Naive thymus-derived CD8-positive, alpha-beta T cell (primary cell): ENCODE data around the gene EXOSC1. TPM values are rescaled to one million over a fixed set of nuclear protein-coding genes. Genes with fewer than 3 reads are reported as not detected.
"Not testable (repeated sequence)": the region's sequence is repeated elsewhere in the genome, so short reads cannot be mapped to it uniquely, and the experiment has no call there.

ENCODE experiments used
- ATAC-seq, 2 donors: fragments of 150-1000 bp; cut with Tn5 transposase in 1 of 2; sonication (Bioruptor Pico), chemical (Tn5 transposase) in 1 of 2; 1 replicate in 1 of 2; 2 replicates in 1 of 2; pipeline ENCODE4 v1.10.0; 2021; ENCODE audit warnings: mild to moderate bottlenecking in 2 of 2, moderate library complexity in 2 of 2
- POLR2A ChIA-PET: fragments of 350-600 bp; sonication (Branson Sonifier 250); formaldehyde crosslinking; loops from one replicate; lab custom pipeline; 2021; ENCODE audit warnings: antibody characterized with exemption; lab: Charles Lee
- DNase-seq, 10 donors: peaks; one replicate each; pipeline versions ENCODE4 v3.0.0 to v3.0.0-alpha.2; 2020 to 2022
- H3K27ac Mint-ChIP-seq, 10 donors: one replicate each; pipeline ENCODE4 v1.8.0; 2020 to 2022; ENCODE audit warnings: mild to moderate bottlenecking in 10 of 10, mixed read lengths in 10 of 10, moderate library complexity in 4 of 10, inconsistent platforms in 1 of 10
- H3K27me3 Mint-ChIP-seq, 5 donors: one replicate each; pipeline ENCODE4 v1.8.0; 2021 to 2022; ENCODE audit warnings: mixed read lengths in 5 of 5
- H3K36me3 Mint-ChIP-seq, 3 donors: one replicate each; pipeline ENCODE4 v1.8.0; 2020 to 2022; ENCODE audit warnings: mixed read lengths in 3 of 3, mild to moderate bottlenecking in 2 of 3, inconsistent platforms in 1 of 3
- H3K4me1 Mint-ChIP-seq, 4 donors: one replicate each; pipeline ENCODE4 v1.8.0; 2021 to 2022; ENCODE audit warnings: mixed read lengths in 4 of 4
- H3K4me3 Mint-ChIP-seq, 10 donors: one replicate each; pipeline ENCODE4 v1.8.0; 2020 to 2022; ENCODE audit warnings: mild to moderate bottlenecking in 10 of 10, mixed read lengths in 10 of 10, moderate library complexity in 6 of 10, inconsistent platforms in 1 of 10
- H3K9me3 Mint-ChIP-seq, 9 donors: one replicate each; pipeline ENCODE4 v1.8.0; 2020 to 2022; ENCODE audit warnings: mixed read lengths in 9 of 9, mild to moderate bottlenecking in 3 of 9, inconsistent platforms in 1 of 9, moderate library complexity in 1 of 9
- polyA plus RNA-seq, 3 donors: library from polyadenylated mRNA; unstranded; fragments of 300-500 nt; fragmentation: Illumina TruSeq; gene quantifications; one replicate each; pipeline ENCODE4 v1.2.3, GENCODE V29; 2021
- total RNA-seq, 8 experiments: library from RNA in 2 of 8; stranded (reverse) in 2 of 8; gene quantifications; one replicate each; pipeline ENCODE4 v1.2.3 and lab custom pipeline; 2021 to 2026

The EXOSC1 gene
- total and polyA plus RNA-seq, 5 experiments from 2014 or later, result 46.9 to 87.0 (median 67.4) TPM

DNA sequence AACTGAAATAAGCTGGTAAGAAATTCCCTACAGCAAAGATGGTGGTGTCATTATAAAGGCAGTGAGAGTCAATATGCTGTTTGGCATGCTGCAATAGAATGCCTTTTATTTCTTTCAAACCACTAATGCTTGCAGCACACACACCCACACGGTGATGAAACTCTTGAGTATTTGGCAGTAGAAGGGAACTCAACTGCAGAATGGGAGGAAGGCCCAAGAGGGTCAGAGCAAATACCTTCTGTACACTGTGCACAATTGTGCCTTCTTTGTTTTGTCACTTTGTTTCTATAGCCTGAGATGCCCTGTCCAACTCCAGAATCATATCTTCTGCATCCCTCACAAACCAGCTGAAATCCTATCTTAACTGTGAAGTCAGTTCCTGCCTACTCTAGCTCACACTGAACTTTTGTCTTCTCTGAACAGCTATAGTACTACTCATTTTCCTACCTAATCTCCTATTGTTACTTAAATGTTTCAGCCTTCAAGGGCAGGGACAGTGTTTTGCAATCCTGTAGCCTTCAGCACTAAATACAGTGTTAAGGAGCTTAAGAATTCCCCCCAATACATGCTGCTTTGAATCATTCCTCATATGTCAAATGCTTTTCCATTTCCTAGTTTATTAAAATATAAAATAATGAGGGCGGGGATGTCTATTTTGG, 30.3 kb upstream of the EXOSC1 start:
- Mint-ChIP-seq H3K4me3 (no peak overlapping the region), H3K27me3 (no peaks in the 10 kb centered on the region), H3K4me1 (peaks cover 3 to 13% (median 6%) of the 10 kb centered on the region in 4 donors), H3K27ac (peak overlapping the region in 3 of 10 donors; percentile 3 to 24 (median 21)), H3K36me3 (peaks cover 18 to 93% (median 33%) of the 10 kb centered on the region in 3 donors), H3K9me3 (peaks cover 0 to 2% (median 0%) of the 10 kb centered on the region in 9 donors)
- DNase-seq, result no peak
- no peak for ATAC-seq
- POLR2A ChIA-PET, result interaction anchor here (0.6 kb wide), 1 partner anchor 1796 kb away, joined by 4 read pairs; no protein-coding TSS in a partner anchor

DNA sequence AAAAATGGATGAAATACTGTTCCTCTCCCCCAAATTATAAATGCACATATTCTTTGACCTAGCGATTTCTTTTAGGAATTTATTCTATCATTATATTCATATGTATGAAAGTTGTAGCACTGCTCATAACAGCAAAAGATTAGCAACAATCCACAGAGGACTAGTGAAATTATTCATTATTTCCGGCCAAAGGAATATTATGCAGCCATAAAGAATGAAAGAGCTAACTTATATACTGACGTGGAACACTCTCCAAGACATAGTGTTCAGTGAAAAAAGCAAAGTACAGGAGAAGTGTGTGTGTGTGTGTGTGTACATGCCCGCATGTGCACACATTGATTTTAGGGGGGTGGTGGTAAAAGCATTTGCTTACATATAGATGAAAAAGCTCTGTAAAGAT, 29.1 kb upstream of the EXOSC1 start:
- H3K36me3 Mint-ChIP-seq, result peaks cover 18 to 89% (median 32%) of the 10 kb centered on the region in 3 donors
- H3K27me3 Mint-ChIP-seq, result no peaks in the 10 kb centered on the region
- DNase-seq (no peak), ATAC-seq (no peak)
- H3K4me3 Mint-ChIP-seq, result no peak overlapping the region
- H3K4me1 Mint-ChIP-seq, result peaks cover 3 to 13% (median 6%) of the 10 kb centered on the region in 4 donors
- POLR2A ChIA-PET, result no interaction called here
- H3K9me3 Mint-ChIP-seq, result peaks cover 0 to 2% (median 0%) of the 10 kb centered on the region in 9 donors
- peak overlapping the region in 2 of 10 donors; percentile 9 for H3K27ac Mint-ChIP-seq

DNA sequence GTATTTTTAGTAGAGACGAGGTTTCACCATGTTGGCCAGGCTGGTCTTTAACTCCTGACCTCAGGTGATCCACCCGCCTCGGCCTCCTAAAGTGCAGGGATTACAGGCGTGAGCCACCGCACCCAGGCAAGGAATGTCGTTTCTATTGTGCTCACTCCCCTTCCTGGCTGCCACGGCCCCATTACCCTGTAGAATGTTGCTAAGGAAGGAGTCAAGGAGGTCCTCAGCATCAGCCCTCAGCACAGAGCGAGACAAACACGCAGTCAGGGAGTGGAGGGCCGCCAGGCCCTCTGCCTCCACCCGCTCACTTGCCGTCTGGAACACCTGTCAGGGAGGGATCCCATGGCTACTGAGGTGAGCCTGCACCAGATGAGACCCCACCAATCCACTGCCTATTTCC, 23.0 kb upstream of the EXOSC1 start:
- POLR2A ChIA-PET, result not testable (repeated sequence)

DNA sequence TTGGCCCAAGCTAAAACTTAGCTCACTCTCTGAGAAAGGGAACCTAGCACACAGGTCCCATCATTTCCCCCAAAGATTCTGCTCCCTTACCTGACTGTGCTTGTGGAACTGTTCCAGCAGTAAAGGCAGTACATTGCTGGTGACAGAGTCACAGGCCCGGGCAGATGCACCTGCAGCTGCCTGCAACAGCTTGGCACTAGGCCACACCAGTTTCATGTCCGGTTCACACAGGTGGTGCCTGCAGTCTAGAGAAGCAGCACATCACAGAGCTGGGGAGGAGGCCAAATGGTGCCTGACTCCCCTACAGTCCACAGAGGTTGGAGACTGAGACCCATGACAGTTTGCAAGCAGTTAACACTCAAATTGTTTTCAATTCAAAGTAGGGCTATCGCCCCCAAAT, 22.4 kb upstream of the EXOSC1 start:
- H3K9me3 Mint-ChIP-seq, result no peaks in the 10 kb centered on the region
- ATAC-seq (no peak), DNase-seq (no peak)
- peak overlapping the region in 3 of 10 donors; percentile 15 to 52 (median 32) for H3K27ac Mint-ChIP-seq
- no peak overlapping the region for H3K4me3 Mint-ChIP-seq
- POLR2A ChIA-PET, result interaction anchor here (0.6 to 1.6 kb wide), 2 partner anchors 12 kb away, joined by 3 to 5 read pairs; no protein-coding TSS in a partner anchor
- peaks cover 0 to 6% (median 1%) of the 10 kb centered on the region in 4 donors for H3K4me1 Mint-ChIP-seq
- peaks cover 0 to 83% (median 9%) of the 10 kb centered on the region in 3 donors for H3K36me3 Mint-ChIP-seq
- H3K27me3 Mint-ChIP-seq, result no peaks in the 10 kb centered on the region

More for the DNA sequence above, 23.0 kb upstream of the EXOSC1 start:
- Mint-ChIP-seq H3K27ac (peak overlapping the region in 3 of 10 donors; percentile 25 to 86 (median 52)), H3K36me3 (peaks cover 0 to 83% (median 7%) of the 10 kb centered on the region in 3 donors)
- not testable (repeated sequence) for ATAC-seq, H3K9me3 Mint-ChIP-seq, H3K27me3 Mint-ChIP-seq, H3K4me3 Mint-ChIP-seq, H3K4me1 Mint-ChIP-seq, DNase-seq

DNA sequence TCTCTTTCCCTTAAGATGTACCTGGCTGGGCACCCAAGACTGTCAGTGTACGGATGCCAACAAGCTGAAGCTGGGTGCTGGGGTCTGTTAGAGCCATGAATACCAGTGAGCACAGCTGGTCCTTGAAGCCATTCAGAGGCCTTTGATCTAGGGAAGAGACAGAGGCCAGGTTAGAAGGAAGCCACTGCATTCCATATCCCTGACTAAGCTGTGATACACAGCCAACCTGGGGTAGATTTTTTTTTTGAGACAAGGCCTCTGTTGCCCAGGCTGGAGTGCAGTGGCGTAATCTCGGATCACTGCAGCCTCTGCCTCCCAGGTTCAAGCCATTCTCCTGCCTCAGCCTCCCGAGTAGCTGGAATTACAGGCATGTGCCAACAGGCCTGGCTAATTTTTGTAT, 20.9 kb upstream of the EXOSC1 start:
- peaks cover 0 to 81% (median 11%) of the 10 kb centered on the region in 3 donors for H3K36me3 Mint-ChIP-seq
- ATAC-seq, result no peak
- H3K27ac Mint-ChIP-seq, result peak overlapping the region in 3 of 10 donors; percentile 4 to 27 (median 9)
- POLR2A ChIA-PET, result interaction anchor here (0.6 to 1.6 kb wide), 2 partner anchors 10 to 37 kb away, joined by 5 read pairs; no protein-coding TSS in a partner anchor
- peaks cover 0 to 6% (median under 1%) of the 10 kb centered on the region in 4 donors for H3K4me1 Mint-ChIP-seq
- H3K9me3 Mint-ChIP-seq, result no peaks in the 10 kb centered on the region
- H3K4me3 Mint-ChIP-seq, result no peak overlapping the region
- DNase-seq, result no peak
- H3K27me3 Mint-ChIP-seq, result no peaks in the 10 kb centered on the region

DNA sequence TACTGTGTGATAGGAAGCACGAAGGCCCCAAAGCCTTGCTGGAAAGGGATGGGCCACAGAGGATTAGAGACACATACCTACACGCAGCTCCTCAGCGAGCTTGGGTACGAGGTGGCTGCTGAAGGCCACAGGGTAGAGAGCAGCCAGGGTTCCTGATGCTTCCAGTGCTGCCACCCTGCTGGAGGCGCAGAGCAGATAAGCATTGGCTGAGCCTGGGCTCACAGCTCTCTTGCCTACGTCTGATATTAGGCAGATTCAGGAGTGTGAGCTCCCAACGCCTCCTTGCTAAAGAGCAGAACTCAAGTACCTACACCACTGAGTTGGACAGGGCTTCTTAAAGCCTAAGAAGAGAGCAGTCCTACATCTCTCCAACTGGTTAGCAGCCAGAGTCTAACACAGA, 20.2 kb upstream of the EXOSC1 start:
- Mint-ChIP-seq H3K36me3 (peaks cover 0 to 86% (median 11%) of the 10 kb centered on the region in 3 donors), H3K27ac (peak overlapping the region in 3 of 10 donors; percentile 4 to 66 (median 41)), H3K9me3 (no peaks in the 10 kb centered on the region), H3K4me3 (no peak overlapping the region), H3K27me3 (no peaks in the 10 kb centered on the region), H3K4me1 (peaks cover 0 to 6% (median 0%) of the 10 kb centered on the region in 4 donors)
- ATAC-seq (no peak), DNase-seq (no peak)
- POLR2A ChIA-PET, result no interaction called here

DNA sequence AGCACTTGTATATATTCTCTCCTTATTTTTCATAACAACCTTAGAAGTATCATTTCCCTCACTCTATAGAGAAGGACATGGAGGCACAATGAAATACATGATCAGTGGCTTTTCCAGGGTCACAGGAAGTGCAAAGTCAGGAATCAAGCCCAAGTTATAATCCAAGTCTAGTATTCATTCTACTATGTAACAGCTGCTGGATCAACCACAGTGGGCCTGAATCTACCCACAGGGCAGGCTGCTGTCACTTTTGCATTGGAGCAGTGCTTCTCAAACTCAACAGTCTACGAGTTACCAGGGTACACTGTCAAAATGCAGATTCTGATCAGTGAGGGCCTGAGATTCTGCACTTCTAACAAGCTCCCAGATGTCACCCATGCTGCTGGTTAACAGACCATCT, 18.4 kb upstream of the EXOSC1 start:
- DNase-seq, result no peak
- Mint-ChIP-seq H3K27ac (peak overlapping the region in 6 of 10 donors; percentile 0 to 72 (median 11)), H3K4me1 (peaks cover 0 to 6% (median 0%) of the 10 kb centered on the region in 4 donors), H3K36me3 (peaks cover 0 to 91% (median 18%) of the 10 kb centered on the region in 3 donors), H3K4me3 (no peak overlapping the region), H3K27me3 (no peaks in the 10 kb centered on the region), H3K9me3 (no peaks in the 10 kb centered on the region)
- no peak for ATAC-seq
- POLR2A ChIA-PET, result interaction anchor here (0.7 kb wide), 1 partner anchor 698 kb away, joined by 3 read pairs; no protein-coding TSS in a partner anchor

DNA sequence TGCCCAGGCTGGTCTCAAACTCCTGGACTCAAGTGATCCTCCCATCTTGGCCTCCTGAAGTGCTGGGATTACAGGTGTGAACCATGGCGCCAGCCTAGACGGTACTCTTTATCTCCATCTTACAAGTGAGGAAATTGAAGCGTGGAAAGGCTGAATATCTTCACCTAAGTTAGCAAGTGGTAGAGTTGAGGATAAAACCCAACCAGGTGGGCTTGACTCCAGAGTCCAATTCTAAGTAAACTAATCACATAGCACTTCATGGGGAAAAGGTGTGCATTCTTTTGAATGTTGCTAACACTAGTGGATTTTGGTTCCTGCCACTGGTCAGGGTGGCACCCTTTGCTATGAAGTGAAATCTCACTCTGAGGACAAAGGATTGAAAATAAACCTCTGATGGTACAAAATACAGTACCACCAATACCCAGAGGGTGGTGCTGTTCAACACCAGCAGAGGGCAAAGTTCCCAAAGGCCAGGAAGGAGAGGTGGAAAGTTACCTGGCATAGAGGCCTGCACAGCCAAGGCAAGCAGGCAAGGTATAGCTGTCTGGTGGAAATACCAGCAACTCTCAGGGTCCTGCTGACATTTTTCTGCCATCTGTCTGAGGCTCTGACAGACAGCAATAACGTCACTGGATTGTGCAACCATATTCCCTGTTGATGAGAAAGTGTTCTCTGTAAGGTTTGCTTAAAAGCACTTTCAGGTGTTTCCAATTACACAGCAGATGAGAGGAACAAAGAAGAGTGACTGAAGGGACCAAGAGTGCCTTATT, 17.7 kb upstream of the EXOSC1 start:
- Mint-ChIP-seq H3K9me3 (no peaks in the 10 kb centered on the region), H3K27me3 (no peaks in the 10 kb centered on the region), H3K4me1 (peaks cover 0 to 6% (median 0%) of the 10 kb centered on the region in 4 donors), H3K4me3 (no peak overlapping the region), H3K27ac (peak overlapping the region in 8 of 10 donors; percentile 0 to 72 (median 28)), H3K36me3 (peaks cover 0 to 91% (median 24%) of the 10 kb centered on the region in 3 donors)
- peak in 8 of 10 donors; percentile 13 to 50 (median 34) for DNase-seq
- POLR2A ChIA-PET, result no interaction called here
- ATAC-seq, result peak; percentile 68 to 71

DNA sequence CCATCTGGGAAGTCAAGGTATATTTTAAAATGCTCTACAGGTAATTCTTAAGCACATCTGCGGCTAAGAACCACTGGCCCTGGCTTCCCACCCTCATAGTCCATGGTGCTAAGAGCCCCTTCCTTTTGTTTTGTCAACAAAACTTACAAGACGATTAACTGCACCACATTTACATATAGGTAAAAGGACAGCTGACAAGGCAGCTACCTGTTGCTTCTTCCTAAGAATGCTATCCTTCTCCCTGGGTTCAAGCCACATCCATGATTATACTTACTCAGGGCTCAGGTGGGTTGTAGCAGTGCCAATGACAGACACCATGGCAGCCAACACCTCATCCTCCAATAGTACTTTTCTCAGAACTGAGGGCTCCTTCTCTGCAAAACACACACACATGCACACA, 16.5 kb upstream of the EXOSC1 start:
- POLR2A ChIA-PET, result no interaction called here
- H3K4me1 Mint-ChIP-seq, result peaks cover 0 to 6% (median 0%) of the 10 kb centered on the region in 4 donors
- H3K27me3 Mint-ChIP-seq, result no peaks in the 10 kb centered on the region
- no peak overlapping the region for H3K4me3 Mint-ChIP-seq
- no peak for ATAC-seq
- DNase-seq, result no peak
- peak overlapping the region in 2 of 10 donors; percentile 5 to 25 for H3K27ac Mint-ChIP-seq
- no peaks in the 10 kb centered on the region for H3K9me3 Mint-ChIP-seq
- peaks cover 0 to 93% (median 29%) of the 10 kb centered on the region in 3 donors for H3K36me3 Mint-ChIP-seq

DNA sequence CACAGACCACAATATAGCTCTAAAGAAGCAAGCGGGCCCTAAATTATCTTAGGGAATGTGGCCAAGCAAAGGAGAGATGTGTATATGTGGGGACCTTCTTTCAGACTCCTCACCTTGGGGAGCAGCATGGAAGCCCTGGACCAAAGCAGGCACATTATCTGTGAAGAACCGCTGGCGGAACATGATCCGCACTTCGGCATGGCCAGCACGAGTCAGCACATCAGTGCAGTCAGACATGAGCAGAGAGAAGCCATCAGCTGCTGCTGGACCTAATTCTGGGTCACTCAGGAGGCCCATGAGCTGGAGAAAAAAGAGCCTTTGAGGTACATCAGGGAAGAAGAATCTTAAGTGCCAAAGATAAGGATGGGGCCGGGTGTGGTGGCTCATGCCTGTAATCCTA, 14.1 kb upstream of the EXOSC1 start:
- ATAC-seq (no peak), DNase-seq (no peak)
- H3K4me1 Mint-ChIP-seq, result peaks cover 0 to 6% (median 3%) of the 10 kb centered on the region in 4 donors
- POLR2A ChIA-PET, result interaction anchor here (1.7 kb wide), 1 partner anchor 39 kb away, joined by 3 read pairs; the partner anchor contains the start of genes MMS19 and UBTD1
- H3K27ac Mint-ChIP-seq, result peak overlapping the region in 5 of 10 donors; percentile 18 to 89 (median 69)
- H3K36me3 Mint-ChIP-seq, result peaks cover 0 to 93% (median 28%) of the 10 kb centered on the region in 3 donors
- no peaks in the 10 kb centered on the region for H3K27me3 Mint-ChIP-seq
- H3K4me3 Mint-ChIP-seq, result no peak overlapping the region
- no peaks in the 10 kb centered on the region for H3K9me3 Mint-ChIP-seq

DNA sequence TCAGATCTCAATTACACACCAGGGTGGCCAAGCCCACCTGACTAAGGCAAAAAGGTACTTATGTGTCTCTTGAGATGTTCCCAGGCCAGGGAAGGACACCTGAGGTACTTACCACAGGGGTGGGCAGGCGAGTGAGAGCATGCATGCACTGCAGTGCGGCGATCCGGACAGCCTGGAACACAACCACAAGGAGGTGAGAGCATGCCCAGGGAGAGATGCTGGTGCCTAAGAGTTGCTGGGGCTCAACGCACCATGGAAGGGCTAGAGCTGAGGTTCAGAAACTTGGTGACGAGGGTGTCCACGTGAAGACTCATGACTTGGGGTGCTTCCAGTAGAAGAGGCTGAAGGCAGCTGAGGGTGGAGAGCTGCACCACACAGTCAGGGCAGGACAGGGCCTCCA, 13.3 kb upstream of the EXOSC1 start:
- no peaks in the 10 kb centered on the region for H3K9me3 Mint-ChIP-seq
- H3K36me3 Mint-ChIP-seq, result peaks cover 0 to 86% (median 28%) of the 10 kb centered on the region in 3 donors
- H3K4me1 Mint-ChIP-seq, result peaks cover 6 to 15% (median 9%) of the 10 kb centered on the region in 4 donors
- H3K27ac Mint-ChIP-seq, result peak overlapping the region in 5 of 10 donors; percentile 9 to 89 (median 69)
- H3K27me3 Mint-ChIP-seq, result no peaks in the 10 kb centered on the region
- no peak overlapping the region for H3K4me3 Mint-ChIP-seq
- POLR2A ChIA-PET, result interaction anchor here (1.7 kb wide), 1 partner anchor 39 kb away, joined by 3 read pairs; the partner anchor contains the start of genes MMS19 and UBTD1
- DNase-seq (no peak), ATAC-seq (no peak)

DNA sequence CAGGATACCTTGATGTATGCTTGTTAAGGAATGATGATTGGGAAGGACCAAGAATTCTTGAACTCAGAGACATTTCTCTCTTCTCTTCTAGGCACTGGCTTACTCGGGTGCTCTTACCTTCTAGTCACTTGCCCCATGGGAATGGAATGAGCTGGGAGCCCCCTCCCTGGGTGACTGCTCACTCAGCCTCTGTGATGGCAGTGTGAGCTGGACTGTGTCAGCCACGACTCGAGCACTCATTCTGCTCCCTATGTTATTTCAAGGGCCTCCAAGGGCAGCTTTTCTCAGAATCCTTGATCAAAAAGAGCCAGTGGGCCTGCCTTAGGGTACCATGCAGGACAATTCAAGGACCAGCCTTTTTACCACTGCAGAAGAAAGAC, 10.9 kb upstream of the EXOSC1 start:
- Mint-ChIP-seq H3K27me3 (no peaks in the 10 kb centered on the region), H3K36me3 (peaks cover 0 to 81% (median 23%) of the 10 kb centered on the region in 3 donors), H3K9me3 (no peaks in the 10 kb centered on the region), H3K4me3 (no peak overlapping the region), H3K27ac (peak overlapping the region in 6 of 10 donors; percentile 28 to 99 (median 70)), H3K4me1 (peaks cover 8 to 24% (median 18%) of the 10 kb centered on the region in 4 donors)
- DNase-seq, result no peak
- ATAC-seq, result no peak
- POLR2A ChIA-PET, result interaction anchor here (1.3 kb wide), 1 partner anchor 11 kb away, joined by 5 read pairs; no protein-coding TSS in a partner anchor
